Measurements from ENCODE around the gene PLA2G4D.

PLA2G4D gene

DNA sequence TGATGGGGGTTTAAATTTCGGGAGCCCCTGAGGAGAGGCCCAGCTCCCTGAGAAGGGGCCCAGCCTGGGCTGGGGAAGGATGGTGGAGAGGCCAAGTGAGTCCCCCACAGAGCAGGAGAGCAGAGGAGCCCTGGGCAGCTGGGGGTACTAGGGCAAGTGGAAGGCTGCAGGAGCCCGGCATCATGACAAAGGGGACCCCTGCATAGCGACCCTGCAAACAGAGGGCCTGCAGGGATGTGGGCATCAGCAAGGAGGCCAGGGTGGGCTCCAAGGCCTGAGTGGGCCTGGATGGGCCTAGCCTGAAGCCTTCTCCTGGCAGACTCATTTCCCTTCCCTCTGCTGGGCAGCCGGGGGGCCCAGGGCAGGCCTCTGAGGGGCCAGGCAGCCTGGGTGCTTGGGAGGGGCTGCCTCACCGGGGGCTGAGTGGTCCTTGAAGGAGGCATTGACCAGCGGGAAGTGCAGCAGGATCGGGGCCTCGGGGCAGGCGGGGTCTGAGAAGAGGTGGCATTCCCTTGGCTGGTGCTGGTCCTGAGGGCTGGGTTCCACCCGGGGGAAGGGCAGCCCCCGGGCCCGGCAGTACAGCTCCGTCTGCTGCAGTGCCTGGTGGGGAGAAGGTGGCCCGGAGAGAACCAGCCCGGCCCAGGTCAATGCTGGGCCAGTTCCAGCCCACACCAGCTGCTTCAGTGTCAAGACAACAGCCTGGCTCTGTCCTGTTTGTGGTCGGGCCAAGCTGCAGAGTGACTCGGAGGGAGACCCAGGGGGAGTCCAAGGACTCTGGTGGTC, 24.7 kb downstream of the PLA2G4D start:
- DNase-seq: no peak

DNA sequence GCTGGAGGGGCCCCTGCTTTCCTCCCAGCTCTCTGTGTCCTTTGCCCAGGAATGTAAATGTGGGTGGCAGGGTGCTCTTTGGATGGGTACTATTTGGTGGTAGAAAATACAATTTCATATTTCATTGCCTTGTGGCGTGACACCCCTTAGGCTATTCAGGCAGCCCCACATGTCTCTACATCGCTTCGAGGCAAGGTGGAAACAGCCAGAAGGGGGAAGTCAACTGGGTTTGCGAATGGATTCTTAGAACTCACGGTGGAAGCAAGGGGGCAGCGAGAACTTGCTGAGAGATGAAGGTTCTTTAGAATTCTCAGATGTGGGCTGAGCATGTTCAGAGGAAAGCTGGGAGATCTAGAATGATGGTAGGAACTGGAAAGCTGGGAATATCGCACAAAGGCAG, 25.3 kb downstream of the PLA2G4D start:
- no peak for DNase-seq

DNA sequence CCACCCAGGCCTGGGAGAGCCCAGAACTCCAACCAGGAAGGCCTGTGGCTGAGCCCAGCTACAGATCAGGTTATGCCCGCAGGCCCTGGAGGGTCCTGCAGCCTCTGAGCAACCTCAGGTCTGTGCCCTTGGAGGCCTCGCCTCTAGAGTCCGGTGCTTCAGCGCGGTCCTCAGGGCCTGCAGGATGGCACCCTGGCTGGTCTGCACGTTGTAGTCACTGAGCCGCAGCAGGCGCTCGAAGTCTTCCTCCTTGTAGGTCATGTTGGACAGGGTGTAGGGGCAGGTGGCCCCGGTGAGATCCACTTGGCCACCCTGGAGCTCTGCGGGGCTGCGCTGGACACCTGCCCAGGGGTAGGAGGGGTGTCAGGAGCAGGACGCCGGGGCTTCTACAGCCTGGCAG, 25.8 kb downstream of the PLA2G4D start:
- DNase-seq: no peak

GRCh38 chr15:42066764-42067415, 27.5 kb downstream of the PLA2G4D start:
- no peak for DNase-seq

DNA sequence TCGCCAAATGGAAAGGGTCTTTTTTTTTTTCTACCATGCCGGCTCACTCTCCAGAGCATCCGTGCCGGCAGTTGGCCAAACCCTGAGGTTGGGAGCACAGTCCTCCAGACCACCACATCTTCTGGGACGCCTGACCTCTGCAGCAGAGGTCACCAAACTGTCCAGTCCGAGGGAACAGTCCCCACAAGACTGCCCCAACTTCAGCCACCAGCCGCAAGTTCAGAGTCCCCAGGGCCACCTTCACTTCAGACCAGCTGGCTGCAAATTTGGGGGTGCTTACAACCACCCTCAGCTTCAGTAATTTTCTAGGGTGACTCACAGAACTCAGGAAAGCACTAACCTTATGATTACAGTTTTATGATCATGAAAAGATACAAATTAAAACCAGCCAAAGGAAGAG, 28.9 kb downstream of the PLA2G4D start:
- no peak for DNase-seq

DNA sequence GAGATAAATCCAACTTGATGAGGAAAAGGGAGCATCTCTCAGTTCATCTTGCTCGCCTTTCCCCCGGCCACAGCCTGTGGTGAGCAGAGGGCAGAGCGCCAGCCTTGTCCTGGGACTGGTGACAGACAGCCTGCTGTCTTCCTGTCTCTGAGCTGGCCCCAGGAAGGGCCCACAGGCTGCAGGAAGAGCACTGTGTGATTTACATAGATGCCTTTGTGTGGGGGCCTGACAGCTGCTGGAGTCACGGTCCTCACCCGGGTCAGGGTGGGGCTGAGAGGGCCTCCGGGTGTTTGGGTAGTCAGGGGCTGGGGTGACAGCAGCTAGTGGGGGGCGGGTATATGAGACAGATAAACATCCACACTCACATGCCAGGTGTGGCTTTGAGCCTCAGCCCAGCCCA, 29.3 kb downstream of the PLA2G4D start:
- no peak for DNase-seq

DNA sequence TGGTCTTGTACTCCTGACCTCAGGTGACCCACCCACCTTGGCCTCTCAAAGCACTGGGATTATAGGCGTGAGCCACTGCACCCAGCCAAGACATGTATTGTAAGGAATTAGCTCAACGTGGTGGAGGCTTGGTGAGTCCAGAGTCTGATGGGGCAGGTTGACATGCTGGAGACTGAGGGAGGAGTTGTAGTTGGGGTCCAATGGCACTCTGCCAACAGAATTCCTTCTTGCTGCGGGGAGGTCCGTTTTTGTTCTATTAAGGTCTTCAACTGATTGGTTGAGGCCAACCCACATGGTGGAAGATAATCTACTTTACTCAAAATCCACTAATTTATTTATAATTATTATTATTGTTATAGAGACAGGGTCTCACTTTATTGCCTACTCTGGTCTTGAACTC, 30.1 kb downstream of the PLA2G4D start:
- DNase-seq: no peak

GRCh38 chr15:42063122-42063848, 31.1 kb downstream of the PLA2G4D start:
- no peak for DNase-seq

DNA sequence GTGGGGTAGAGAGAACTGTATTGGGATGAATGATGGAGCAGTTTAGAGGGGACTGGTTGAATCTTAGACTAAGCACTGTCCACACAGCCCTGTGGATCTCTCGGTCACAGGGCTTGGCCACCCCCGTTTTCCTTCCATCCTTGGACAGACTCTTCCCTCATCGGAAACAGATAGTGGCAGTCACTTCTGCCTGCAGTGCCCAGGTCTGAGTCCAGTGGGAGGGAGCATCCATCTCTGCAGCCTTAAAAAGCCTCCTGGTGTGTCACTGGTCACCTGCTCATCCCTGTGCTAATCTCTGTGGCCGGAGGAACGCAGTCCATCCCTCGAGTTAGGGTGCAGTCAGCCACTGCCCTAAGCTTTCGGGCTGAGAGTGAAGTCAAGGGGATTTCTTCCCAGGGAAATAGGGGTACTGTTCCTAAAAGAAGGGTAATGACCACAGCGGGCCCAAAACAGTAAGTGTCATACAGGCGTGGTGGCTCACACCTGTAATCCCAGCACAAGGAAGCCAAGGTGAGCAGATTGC, 32.0 kb downstream of the PLA2G4D start:
- DNase-seq: no peak

- DNase-seq: no peak
Observed at GRCh38 chr15:42060797-42061196, 33.6 kb downstream of the PLA2G4D start.

DNA sequence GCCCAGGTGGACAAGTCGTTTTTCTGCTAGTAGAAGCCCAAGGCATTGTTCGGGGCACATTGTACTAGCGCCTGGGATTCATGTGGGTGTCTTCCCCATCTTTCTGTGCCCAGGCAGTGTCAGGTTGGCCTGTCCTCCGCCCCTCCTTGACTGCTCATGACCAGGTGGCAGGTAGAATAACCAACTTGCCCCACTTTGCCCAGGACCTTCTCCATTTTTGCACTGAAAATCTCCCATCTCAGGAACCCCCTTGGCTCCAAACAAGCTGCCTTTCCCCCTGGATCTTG, 33.9 kb downstream of the PLA2G4D start:
- no peak for DNase-seq

GRCh38 chr15:42059661-42060476, 34.5 kb downstream of the PLA2G4D start:
- DNase-seq: peak; percentile 43

DNA sequence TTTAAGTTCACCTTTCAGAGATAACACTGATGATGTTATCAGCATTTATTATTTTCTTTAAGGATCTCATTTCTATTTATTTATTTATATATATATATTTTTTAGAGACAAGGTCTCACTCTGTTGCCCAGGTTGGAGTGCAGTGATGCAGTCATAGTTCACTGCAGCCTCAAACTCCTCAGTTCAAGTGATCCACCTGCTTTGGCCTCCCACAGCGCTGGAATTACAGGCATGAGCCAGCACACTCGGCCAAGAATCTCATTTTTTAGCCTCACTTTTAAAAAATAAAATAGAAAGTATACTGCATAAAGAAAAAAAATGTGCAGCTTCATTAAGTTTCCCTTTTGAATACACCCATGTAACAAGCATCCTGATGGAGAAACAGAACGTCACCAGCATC, 35.6 kb downstream of the PLA2G4D start:
- no peak for DNase-seq

- no peak for DNase-seq
Observed at GRCh38 chr15:42057799-42058646, 36.3 kb downstream of the PLA2G4D start.

DNA sequence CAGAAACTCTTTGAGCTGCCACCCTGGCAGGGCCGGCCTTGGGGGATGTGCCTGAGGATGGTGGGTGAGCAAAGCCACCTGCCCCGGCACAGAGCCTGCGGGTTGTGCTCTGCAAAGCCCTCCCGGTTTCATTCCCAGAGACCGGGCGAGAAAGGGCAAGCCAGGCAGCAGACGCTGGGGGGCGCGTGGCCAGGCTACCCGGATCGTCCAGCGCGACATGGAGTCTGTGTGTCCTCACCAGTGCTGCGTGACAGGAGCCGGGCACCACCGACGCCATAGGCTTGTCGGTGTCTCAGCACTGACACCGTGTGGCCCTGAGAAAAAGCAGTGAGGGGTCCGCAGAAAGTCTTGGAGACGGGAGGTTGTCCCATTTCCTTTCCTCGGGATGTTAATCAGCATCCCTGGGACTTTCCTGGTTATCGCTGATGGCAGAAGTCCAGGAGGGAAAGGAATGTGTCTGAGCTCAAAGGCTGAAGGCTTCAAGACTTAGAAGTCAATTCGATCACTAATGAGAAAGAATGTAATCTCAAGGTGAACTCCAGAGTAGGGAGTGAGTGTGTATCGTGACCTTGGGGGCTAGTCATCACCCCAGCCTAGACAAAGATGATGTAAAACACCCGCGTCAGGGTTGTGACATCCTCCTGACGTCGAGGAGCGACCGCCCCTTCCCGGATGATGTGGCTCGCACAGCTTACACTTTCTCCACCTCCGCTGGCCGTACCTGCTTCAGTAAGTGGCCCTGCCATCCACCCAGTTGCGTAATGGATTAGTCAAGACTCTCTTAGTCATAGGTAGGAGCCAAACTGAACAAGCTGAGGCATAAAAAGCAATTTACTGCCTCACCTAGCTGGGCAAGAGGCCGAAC, 37.2 kb downstream of the PLA2G4D start:
- peak; percentile 34 for DNase-seq

DNA sequence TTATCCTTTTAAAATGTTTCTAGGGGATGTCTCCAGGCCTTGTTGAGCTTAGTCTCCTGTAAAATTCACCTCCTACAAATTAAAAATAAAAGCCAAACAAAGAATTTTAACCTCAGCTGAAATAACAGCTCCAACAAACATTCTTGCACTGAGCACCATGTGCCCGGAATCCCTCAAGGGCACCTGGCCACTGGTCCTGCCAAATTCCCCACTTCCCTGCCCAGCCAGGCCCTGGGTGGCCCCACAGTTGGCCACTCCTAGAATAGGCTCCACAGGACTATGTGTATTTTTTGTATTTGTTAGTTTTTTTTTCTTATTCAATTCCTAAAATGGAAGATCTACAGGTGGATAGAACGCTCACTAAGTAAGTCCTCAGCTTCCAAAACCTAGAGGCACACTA, 40.4 kb downstream of the PLA2G4D start:
- DNase-seq: no peak

DNA sequence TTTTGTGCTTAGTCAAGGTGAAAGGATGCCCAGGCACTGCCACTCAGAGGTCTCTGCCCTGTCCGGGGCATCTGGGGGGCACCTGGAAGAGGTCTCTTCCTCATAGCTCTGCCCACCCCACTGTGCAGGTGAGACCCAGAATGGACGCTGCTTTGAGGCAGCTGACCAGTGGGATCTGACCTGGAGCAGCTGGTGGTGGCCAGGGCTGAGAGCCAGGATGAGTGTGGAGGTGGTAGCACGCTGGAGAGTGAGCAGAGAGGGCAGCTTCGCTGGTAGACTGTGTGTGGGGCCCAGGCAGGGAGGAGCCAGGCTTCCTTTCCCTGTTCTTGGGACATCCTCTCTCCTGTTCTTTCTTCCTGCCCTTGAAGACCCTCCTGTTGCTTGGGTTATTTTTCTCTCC, 41.4 kb downstream of the PLA2G4D start:
- no peak for DNase-seq

DNA sequence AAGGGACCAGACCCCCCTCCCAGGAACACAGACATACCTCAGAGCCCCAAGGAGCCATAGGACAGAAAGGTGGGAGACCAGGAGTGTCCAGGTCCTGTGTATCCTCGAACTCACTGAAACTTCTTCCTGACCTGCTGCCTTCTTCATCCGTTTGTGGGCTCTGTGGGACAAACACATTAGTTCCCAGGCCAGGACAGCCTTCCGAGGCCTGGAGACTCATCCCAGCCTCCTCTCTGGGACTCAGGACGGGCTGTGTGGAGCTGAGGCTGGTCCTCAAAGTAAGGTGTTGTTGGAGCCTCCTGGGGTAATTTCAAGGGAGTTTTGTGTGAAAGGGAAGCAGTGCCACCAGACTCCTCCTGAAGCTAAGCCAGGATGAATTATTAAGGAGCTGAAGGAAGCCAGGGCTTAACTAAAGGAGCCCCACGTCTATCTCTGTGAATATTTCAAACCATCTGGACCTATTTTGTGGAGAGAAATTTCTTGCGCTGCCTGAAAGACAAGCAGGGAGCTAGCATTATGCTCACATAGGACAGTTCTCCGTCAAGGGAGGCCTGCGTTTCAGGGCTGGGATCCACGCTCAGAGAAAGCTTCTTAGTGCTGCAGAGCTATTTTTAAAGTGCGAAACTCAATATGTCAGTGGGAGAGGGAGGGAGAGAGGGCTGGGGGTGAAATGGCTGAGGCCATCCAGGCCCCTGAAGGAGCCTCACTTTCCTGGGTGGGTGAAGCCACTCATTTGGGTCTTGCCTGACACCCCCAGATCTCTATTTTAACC, 43.7 kb downstream of the PLA2G4D start:
- DNase-seq: no peak

- no peak for DNase-seq
Observed at GRCh38 chr15:42048821-42049200, 45.6 kb downstream of the PLA2G4D start.

DNA sequence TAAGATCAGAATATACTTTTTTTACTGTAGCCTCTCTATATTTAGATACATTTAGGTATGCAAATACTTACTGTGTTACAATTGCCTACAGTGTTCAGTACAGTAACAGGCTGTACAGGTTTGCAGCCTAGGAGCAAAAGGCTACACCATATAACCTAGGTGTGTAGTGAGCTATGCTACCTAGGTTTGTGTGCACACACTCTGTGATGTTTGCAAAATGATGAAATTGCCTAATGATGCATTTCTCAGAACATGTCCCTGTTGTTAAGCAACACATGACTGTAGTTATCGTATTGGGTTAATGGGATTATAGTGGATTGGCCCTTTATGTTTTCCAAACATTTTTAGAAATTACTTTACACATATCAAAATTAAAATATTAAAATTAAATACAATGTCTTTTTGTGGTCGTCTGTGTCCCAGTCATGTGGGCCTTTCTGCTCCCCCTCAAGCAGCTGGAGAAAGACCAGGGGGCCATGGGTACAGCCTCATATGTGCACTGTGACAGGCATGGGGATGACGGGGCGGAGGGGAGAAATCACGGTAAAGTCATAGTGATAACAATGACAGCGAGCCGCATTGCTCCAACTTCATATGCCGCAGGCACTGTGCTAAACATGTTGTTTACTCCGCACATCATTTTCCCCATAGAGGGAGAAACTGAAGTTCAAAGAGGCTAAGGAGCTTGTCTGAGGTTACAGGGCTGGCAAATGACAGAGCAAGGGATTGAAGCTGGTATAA, 46.1 kb downstream of the PLA2G4D start:
- no peak for DNase-seq

Measured in NCI-H748 treated with DMSO at 0.1 percent for 48 hours (cell line).